ENCODE data around the gene LMBR1. TPM values are rescaled to one million over a fixed set of nuclear protein-coding genes. Genes with fewer than 3 reads are reported as not detected.

The LMBR1 gene
- total and polyA plus RNA-seq, 2 donors (not counting 3 experiments of a cell fraction or from before 2014, with no cell fraction given) = 14.0 to 72.9 TPM

DNA sequence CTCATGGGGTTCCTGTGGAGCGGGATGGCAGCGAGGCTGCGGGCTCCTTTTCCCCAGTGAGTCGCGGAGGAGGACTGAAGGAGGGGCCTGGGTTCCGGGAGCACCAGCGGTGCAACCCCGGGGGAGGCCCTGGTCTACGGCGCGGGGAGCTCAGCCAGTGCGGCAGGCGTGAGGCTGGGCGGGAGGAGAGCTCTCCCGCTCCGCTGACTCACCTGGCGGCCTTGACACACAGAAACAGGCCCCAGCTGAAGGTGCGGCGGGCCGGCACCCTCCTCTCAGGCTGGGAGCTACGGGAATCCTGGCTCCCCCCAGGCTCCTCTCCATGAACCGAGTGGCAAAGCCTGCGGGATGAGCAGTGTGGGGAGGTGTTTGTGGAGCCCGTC lies 49.7 kb upstream of the LMBR1 start:
- Histone ChIP-seq H3K4me1 (ENCODE audit: control insufficient read depth, extremely low read depth, insufficient read depth, low read length) (peaks cover 1% of the 10 kb centered on the region), H3K9ac (replicated peaks; ENCODE audit: extremely low read depth, insufficient read depth, low read length) (no peak overlapping the region), H4K20me1 (replicated peaks; ENCODE audit: control insufficient read depth, extremely low read depth, insufficient read depth, low read length) (no peaks in the 10 kb centered on the region), H2AFZ (ENCODE audit: low read depth, low read length) (no peak overlapping the region), H3K27me3 (ENCODE audit: control insufficient read depth in 2 of 2, insufficient read depth in 2 of 2, low read length in 2 of 2) (peaks cover 21 to 22% of the 10 kb centered on the region in 2 experiments), H3K36me3 (ENCODE audit: control insufficient read depth in 2 of 2, extremely low read depth in 1 of 2, insufficient read depth in 2 of 2, low read length in 2 of 2) (no peaks in the 10 kb centered on the region), H3K79me2 (ENCODE audit: control insufficient read depth, insufficient read depth, low read length) (no peaks in the 10 kb centered on the region), H3K9me1 (replicated peaks; ENCODE audit: control insufficient read depth, extremely low read depth, insufficient read depth, low read length) (no peaks in the 10 kb centered on the region), H3K4me3 (replicated peaks in 1 of 3; ENCODE audit: insufficient read depth in 1 of 3, low read depth in 1 of 3, low read length in 3 of 3) (no peak overlapping the region), H3K9me3 (replicated peaks; ENCODE audit: control insufficient read depth, insufficient read depth, low read length) (no peaks in the 10 kb centered on the region), H3K4me2 (ENCODE audit: insufficient read depth, low read length) (no peak overlapping the region), H3K27ac (ENCODE audit: insufficient read depth, low read depth, low read length) (no peak overlapping the region)
- ChIA-PET POLR2A (no interaction called here), CTCF (interaction anchor here (2.0 kb wide), 1 partner anchor 49 kb away, joined by 10 read pairs; the partner anchor contains the start of gene LMBR1)
- no TSS peak for BruUV-seq (replicated peaks)
- DNase-seq (ENCODE audit: low read depth, low spot score) (no peak), FAIRE-seq (no peak)
- intact Hi-C loops (cut with micrococcal nuclease) = no loop called here
- TF ChIP-seq EZH2 (IDR thresholded peaks at IDR 0.05; ENCODE audit: borderline replicate concordance, low read depth, low read length, severe bottlenecking) (no peak), POLR2AphosphoS5 (IDR thresholded peaks at IDR 0.05; ENCODE audit: insufficient read depth, low read depth, low read length) (no peak), FOS (IDR thresholded peaks at IDR 0.05; ENCODE audit: borderline replicate concordance, insufficient read depth, low read length) (no peak), JUN (IDR thresholded peaks at IDR 0.05; ENCODE audit: borderline replicate concordance, insufficient read depth, insufficient read length, low read depth) (no peak), GATA2 (IDR thresholded peaks at IDR 0.05; ENCODE audit: insufficient read depth, insufficient read length, low read depth, low read length) (no peak), MYC (IDR thresholded peaks at IDR 0.05; ENCODE audit: low read depth, low read length) (no peak), POLR2A (IDR thresholded peaks at IDR 0.05; ENCODE audit: low read depth, low read length) (no peak)
- TF ChIP-seq, protein P1, sequence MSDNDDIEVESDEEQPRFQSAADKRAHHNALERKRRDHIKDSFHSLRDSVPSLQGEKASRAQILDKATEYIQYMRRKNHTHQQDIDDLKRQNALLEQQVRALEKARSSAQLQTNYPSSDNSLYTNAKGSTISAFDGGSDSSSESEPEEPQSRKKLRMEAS (IDR thresholded peaks at IDR 0.05; ENCODE audit: insufficient read depth, insufficient read length) = no peak
- dilution Hi-C loops (cut with MboI; ENCODE audit: extremely low pct_ligation_motif_present, low sequenced_read_pairs) = no loop called here

All from endothelial cell of umbilical vein (primary cell).